NCI-H2029 treated with DMSO at 0.1 percent for 48 hours (cell line): ENCODE measurements around the gene MAJIN.

Source experiments
- DNase-seq: peaks from one replicate; lab custom pipeline; 2025; lab: John Stamatoyannopoulos, UW

Gene MAJIN

DNA sequence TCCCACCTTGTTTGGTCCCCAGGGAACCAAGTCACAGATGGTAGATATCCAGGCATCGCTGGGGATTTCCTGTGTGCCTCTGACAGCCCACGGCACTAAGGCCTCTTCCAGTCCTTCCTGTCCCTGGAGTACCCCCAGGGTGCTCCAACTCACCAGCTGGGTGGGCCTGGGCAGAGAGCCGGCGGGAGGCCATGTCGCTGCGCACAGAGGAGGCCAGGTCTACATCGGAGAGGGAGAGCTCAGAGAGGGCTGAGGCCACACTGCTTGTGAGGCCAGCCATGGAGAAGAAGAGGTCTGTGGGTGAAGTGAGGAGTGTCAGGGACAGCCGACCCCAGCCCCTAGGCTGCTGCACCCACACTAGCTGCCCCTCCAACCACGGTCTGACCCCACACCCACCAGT lies 60.2 kb downstream of the MAJIN start:
- no peak for DNase-seq

- DNase-seq, result no peak
These were observed 60.8 kb downstream of the MAJIN start for GRCh38 chr11:64911142-64911541.

DNA sequence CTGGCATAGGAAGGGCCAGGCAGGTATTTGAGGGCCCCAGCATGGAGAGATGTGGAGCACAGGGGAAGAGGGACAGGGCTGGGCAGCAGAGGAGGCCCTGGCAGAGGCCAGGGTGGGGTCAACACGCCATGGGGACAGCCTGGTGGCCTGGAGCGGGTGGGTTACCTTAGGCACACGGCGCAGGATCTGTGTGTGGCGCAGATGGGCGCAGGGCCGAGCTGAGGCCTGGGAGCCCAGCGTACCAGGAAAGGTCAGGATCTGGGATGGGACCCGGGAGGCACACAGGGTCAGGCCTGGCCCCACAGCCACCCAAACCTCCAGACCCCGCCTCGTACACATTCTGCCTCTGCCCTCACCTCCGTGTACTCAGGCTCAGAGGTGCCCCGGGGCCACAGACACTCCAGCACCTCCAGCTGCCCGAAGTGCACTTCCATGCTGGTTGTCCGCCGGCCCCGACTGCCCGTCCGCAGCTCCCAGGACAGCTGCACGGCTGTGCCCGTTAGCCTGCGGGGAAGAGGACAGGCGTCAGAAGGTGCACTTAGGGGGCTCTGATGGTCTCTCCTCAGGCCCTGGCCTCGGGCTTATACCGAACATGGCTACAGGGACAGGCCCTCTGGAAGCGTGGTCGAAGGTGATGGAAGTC lies 61.3 kb downstream of the MAJIN start:
- DNase-seq, result no peak

- DNase-seq, result no peak
These were observed 62.1 kb downstream of the MAJIN start for GRCh38 chr11:64909653-64910343.

GRCh38 chr11:64908766-64909165 lies 63.1 kb downstream of the MAJIN start:
- DNase-seq, result no peak

- no peak for DNase-seq
These were observed 65.6 kb downstream of the MAJIN start for GRCh38 chr11:64906314-64906635.

DNA sequence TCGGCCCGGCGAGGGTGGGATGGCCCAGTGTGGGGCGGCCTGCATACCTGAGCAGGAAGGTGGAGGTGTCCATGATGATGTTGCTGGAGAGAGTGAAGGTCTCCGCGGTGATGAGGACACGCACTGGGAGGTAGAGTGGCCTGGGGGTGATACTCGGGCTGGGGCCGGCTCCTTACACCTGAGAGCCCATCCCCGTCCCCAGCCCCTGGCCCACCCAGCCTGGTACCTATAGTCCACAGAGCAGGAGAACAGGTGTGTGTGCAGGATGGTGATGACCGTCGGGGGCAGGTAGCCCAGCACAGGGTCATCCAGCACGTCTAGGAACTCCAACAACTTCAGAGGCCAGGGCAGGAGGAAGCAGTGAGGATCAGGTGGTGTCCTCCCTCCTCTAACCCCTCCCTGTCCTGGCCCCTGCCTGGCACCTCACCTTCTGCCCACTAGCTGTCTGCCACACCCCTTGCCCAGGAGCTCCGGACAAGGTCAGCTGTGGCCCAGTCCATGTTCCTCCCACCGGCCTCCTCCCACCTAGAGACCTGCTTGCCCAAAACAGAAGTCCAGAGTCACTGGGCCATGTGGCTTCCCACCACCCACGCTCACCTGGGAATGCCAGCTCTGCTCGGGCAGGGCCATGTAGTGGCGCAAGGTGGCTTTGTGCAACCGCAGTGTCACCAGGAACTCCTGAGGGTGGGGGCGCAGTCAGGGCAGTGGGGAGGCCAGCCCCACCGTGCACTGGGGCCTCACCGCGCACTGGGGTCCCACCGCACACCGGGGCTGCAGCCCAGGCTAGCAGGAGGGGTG lies 66.2 kb downstream of the MAJIN start:
- no peak for DNase-seq

- DNase-seq, result no peak
These were observed 68.5 kb downstream of the MAJIN start for GRCh38 chr11:64903291-64903833.

- no peak for DNase-seq
These were observed 69.6 kb downstream of the MAJIN start for GRCh38 chr11:64902102-64902900.

DNA sequence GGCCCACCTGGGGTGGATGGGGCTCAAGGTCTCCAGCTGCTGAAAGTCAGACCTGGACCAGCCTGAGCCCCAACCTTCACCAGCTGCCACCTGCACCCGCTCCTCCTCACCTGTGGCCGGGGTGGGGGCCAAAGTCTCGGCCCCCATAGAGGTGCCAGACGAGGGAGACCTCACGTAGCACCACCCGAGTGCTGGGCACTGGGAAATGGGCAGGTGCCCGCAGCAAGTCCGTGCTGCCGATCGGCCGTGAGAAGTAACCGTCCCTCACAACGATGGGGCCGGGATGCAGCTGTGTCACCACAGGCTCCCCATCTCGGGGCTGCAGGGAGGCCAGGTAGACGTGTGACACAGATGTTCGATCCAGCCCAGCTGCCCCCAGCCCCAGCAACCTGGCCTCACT lies 71.1 kb downstream of the MAJIN start:
- DNase-seq, result no peak

GRCh38 chr11:64900263-64900678 lies 71.6 kb downstream of the MAJIN start:
- no peak for DNase-seq

GRCh38 chr11:64898541-64898940 lies 73.4 kb downstream of the MAJIN start:
- no peak for DNase-seq

DNA sequence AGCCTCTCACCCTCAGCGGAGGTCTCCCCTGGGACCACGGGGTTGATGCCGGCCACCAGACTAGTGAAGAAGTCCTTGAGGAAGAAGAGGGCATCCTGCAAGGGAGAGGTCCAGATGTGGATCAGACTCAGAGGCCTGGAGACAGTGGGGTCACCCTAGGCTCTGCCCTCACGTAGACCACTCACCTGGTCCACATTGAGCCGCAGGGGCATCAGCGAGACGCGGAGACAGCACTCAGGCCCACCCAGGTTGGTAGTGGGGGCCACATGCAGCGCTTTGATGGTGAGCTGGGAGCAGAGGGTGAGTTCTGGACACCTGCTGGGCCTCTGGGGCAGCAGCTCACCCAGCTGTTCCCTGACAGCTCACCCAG lies 73.8 kb downstream of the MAJIN start:
- no peak for DNase-seq

- no peak for DNase-seq
These were observed 74.4 kb downstream of the MAJIN start for GRCh38 chr11:64897381-64898075.

GRCh38 chr11:64896448-64897022 lies 75.4 kb downstream of the MAJIN start:
- DNase-seq, result no peak

- no peak for DNase-seq
These were observed 77.0 kb downstream of the MAJIN start for GRCh38 chr11:64894812-64895452.

- peak; percentile 4 for DNase-seq
These were observed 77.7 kb downstream of the MAJIN start for GRCh38 chr11:64894070-64894811.

DNA sequence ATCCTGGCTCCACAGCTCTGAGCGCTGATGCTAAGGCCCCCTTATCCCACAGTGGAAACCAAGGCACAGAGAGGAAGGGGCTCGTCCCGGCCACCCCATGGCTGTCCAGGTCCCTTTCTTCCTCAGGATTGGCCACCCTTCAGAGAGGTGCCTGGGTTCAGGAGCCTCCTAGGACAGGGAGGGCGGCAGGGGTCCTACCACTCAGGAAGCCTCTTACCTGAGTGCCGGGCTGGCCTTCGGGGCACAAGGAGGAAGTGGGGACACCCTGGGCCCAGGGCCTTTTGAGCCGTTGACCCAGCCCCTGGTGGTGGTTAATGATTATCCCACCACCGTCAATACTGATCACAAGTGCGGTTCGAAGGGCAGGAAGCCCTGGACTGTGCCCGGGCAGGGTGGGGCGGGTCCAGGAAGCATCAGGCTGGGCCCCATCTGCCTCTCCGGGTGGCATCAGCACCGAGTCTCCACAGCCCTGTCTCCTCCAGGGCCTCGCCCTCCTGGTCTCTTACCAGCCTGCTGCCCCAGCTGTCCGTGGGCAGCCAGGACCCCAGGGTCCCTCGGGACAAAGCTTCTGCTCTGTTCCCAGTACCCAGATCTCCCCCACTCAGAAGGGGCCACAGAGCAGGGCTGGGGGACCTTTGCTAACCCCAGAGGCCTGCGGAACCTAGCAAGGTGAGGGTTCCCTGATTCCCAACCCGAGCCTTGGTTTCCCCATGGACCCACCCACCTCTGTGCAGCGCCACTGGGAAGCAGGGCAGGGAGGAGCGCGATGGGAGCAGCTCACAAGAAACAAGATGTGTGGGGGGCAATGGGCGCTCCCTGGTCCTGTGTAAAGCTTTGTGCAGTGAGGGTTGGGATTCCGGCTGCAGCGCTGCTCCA lies 78.5 kb downstream of the MAJIN start:
- no peak for DNase-seq

- no peak for DNase-seq
These were observed 79.1 kb downstream of the MAJIN start for GRCh38 chr11:64892838-64893193.
